Activated effector memory CD4-positive, alpha-beta T cell treated with Interleukin-2 at 50 U/mL for 16 hours (primary cell): ENCODE results near the gene NF1.

ENCODE experiments used
- DNase-seq: peaks from one replicate; pipeline ENCODE4 v3.0.0-alpha.2; 2020

The NF1 gene

GRCh38 chr17:31389657-31390381 is 295.0 kb downstream of the NF1 start:
- DNase-seq, result no peak

- DNase-seq, result no peak
Measured at GRCh38 chr17:31390426-31390747, 295.6 kb downstream of the NF1 start.

GRCh38 chr17:31390748-31391495 is 296.1 kb downstream of the NF1 start:
- DNase-seq, result no peak

GRCh38 chr17:31391496-31391949 is 296.7 kb downstream of the NF1 start, which contains the start of gene RAB11FIP4:
TSS of gene RAB11FIP4 (plus strand) at chr17:31391675. CDS start at chr17:31391853, 178 bp downstream.
- DNase-seq, result no peak

- no peak for DNase-seq
Measured at GRCh38 chr17:31392002-31392855, 297.5 kb downstream of the NF1 start.

- no peak for DNase-seq
Measured at GRCh38 chr17:31392856-31393748, 298.3 kb downstream of the NF1 start.

- DNase-seq, result no peak
Measured at GRCh38 chr17:31393749-31394146, 299.0 kb downstream of the NF1 start.

- DNase-seq, result no peak
Measured at GRCh38 chr17:31394544-31394943, 299.8 kb downstream of the NF1 start.

- DNase-seq, result no peak
Measured at GRCh38 chr17:31397256-31397939, 302.6 kb downstream of the NF1 start.

GRCh38 chr17:31398381-31399311 is 303.9 kb downstream of the NF1 start:
- no peak for DNase-seq

GRCh38 chr17:31400481-31400950 is 305.7 kb downstream of the NF1 start:
- DNase-seq, result no peak

- no peak for DNase-seq
Measured at GRCh38 chr17:31401456-31402254, 306.9 kb downstream of the NF1 start.

- DNase-seq, result no peak
Measured at GRCh38 chr17:31404028-31404949, 309.5 kb downstream of the NF1 start.

- DNase-seq, result no peak
Measured at GRCh38 chr17:31405890-31406371, 311.2 kb downstream of the NF1 start.

GRCh38 chr17:31408586-31408985 is 313.8 kb downstream of the NF1 start:
- DNase-seq, result no peak

GRCh38 chr17:31411707-31412285 is 317.0 kb downstream of the NF1 start:
- DNase-seq, result no peak

GRCh38 chr17:31412511-31412910 is 317.7 kb downstream of the NF1 start:
- DNase-seq, result no peak
